H9 (cell line): ENCODE data around the gene AKR7A2. TPM values are rescaled to one million over a fixed set of nuclear protein-coding genes. Genes with fewer than 3 reads are reported as not detected.

Experiments
- DNase-seq: peaks from one replicate; pipeline ENCODE4 v3.0.0-alpha.2; 2017
- H2AFZ ChIP-seq: one replicate; pipeline ENCODE4 v1.6.1; 2013; ENCODE audit warnings: mild to moderate bottlenecking, low read length, control low read depth, moderate library complexity
- H2AK5ac ChIP-seq: 2 replicates; pipeline ENCODE4 v1.6.1; 2013; ENCODE audit warnings: low read length, control low read depth, mixed read lengths; ENCODE audit not compliant: insufficient read length
- H2BK120ac ChIP-seq: one replicate; pipeline ENCODE4 v1.6.1; 2013; ENCODE audit warnings: low read depth, mild to moderate bottlenecking, low read length, control low read depth, inconsistent platforms; ENCODE audit not compliant: poor library complexity, severe bottlenecking
- H2BK12ac ChIP-seq: 2 replicates; pipeline ENCODE4 v1.6.1; 2013; ENCODE audit warnings: low read length, control low read depth, mixed read lengths, low read depth; ENCODE audit not compliant: insufficient read length
- H2BK15ac ChIP-seq: 2 replicates; pipeline ENCODE4 v1.6.1; 2013; ENCODE audit warnings: low read depth, low read length, control low read depth
- H2BK20ac ChIP-seq: one replicate; pipeline ENCODE4 v1.6.1; 2013; ENCODE audit warnings: low read depth, mild to moderate bottlenecking, low read length, control low read depth, inconsistent platforms; ENCODE audit not compliant: poor library complexity, severe bottlenecking
- H2BK5ac ChIP-seq: 2 replicates; pipeline ENCODE4 v1.6.1; 2013; ENCODE audit warnings: low read length, control low read depth, mixed read lengths; ENCODE audit not compliant: insufficient read length
- H3K14ac ChIP-seq: 2 replicates; pipeline ENCODE4 v1.6.1; 2013; ENCODE audit warnings: low read length, control low read depth; ENCODE audit not compliant: insufficient read depth
- H3K18ac ChIP-seq: 2 replicates; pipeline ENCODE4 v1.6.1; 2013; ENCODE audit warnings: low read depth, mild to moderate bottlenecking, mixed read lengths, low read length, control low read depth; ENCODE audit not compliant: insufficient read length
- H3K23ac ChIP-seq: 2 replicates; pipeline ENCODE4 v1.6.1; 2013; ENCODE audit warnings: low read length, control low read depth, mixed read lengths, low read depth; ENCODE audit not compliant: insufficient read length
- H3K23me2 ChIP-seq: 2 replicates; pipeline ENCODE4 v1.6.1; 2013; ENCODE audit warnings: low read depth, mild to moderate bottlenecking, mixed read lengths, low read length, control low read depth; ENCODE audit not compliant: insufficient read length, poor library complexity, severe bottlenecking
- H3K27ac ChIP-seq: 2 replicates; pipeline ENCODE4 v1.5.1; 2013; ENCODE audit warnings: low read length, control low read depth, mixed read lengths, low read depth; ENCODE audit not compliant: insufficient read length
- H3K27me3 ChIP-seq: 2 replicates; pipeline ENCODE4 v1.6.1; 2013; ENCODE audit warnings: low read length, control low read depth, inconsistent platforms; ENCODE audit not compliant: insufficient read depth
- H3K4ac ChIP-seq: 2 replicates; pipeline ENCODE4 v1.6.1; 2013; ENCODE audit warnings: low read depth, mild to moderate bottlenecking, control low read depth, inconsistent platforms, low read length, moderate library complexity
- H3K4me1 ChIP-seq: 2 replicates; pipeline ENCODE4 v1.6.1; 2013; ENCODE audit warnings: low read length, control low read depth, inconsistent platforms; ENCODE audit not compliant: insufficient read depth
- H3K4me2 ChIP-seq: 2 replicates; pipeline ENCODE4 v1.6.1; 2013; ENCODE audit warnings: low read length, control low read depth, mixed read lengths; ENCODE audit not compliant: insufficient read length, insufficient read depth
- H3K56ac ChIP-seq: 2 replicates; pipeline ENCODE4 v1.6.1; 2013; ENCODE audit warnings: low read depth, mild to moderate bottlenecking, mixed read lengths, low read length, control low read depth; ENCODE audit not compliant: insufficient read length
- H3K79me1 ChIP-seq: 2 replicates; pipeline ENCODE4 v1.6.1; 2013; ENCODE audit warnings: low read depth, mild to moderate bottlenecking, moderate library complexity, low read length, control low read depth, inconsistent platforms; ENCODE audit not compliant: insufficient read depth, poor library complexity, severe bottlenecking
- H3K79me2 ChIP-seq: 2 replicates; pipeline ENCODE4 v1.6.1; 2013; ENCODE audit warnings: low read length, control low read depth, inconsistent platforms; ENCODE audit not compliant: insufficient read depth
- H3K9ac ChIP-seq: 2 replicates; pipeline ENCODE4 v1.6.1; 2013; ENCODE audit warnings: low read length, control low read depth, mixed read lengths; ENCODE audit not compliant: insufficient read length; ENCODE audit errors: extremely low read depth
- H3K9me3 ChIP-seq: one replicate; pipeline ENCODE4 v1.6.1; 2013; ENCODE audit warnings: low read depth, low read length, inconsistent platforms; ENCODE audit not compliant: control insufficient read depth
- H3T11ph ChIP-seq: one replicate; pipeline ENCODE4 v1.6.1; 2013; ENCODE audit warnings: mild to moderate bottlenecking, low read length, control low read depth, inconsistent platforms
- H4K20me1 ChIP-seq: one replicate; pipeline ENCODE4 v1.6.1; 2013; ENCODE audit not compliant: control insufficient read depth, insufficient read length, insufficient read depth
- H4K5ac ChIP-seq: 2 replicates; pipeline ENCODE4 v1.6.1; 2013; ENCODE audit warnings: low read depth, mild to moderate bottlenecking, mixed read lengths, low read length, control low read depth; ENCODE audit not compliant: insufficient read length
- H4K8ac ChIP-seq: replicated peaks from 2 replicates; pipeline ENCODE4 v1.6.1; 2013; ENCODE audit warnings: low read length, control low read depth, mixed read lengths, low read depth; ENCODE audit not compliant: insufficient read length
- H4K91ac ChIP-seq: 2 replicates; pipeline ENCODE4 v1.6.1; 2013; ENCODE audit warnings: low read depth, mild to moderate bottlenecking, moderate library complexity, mixed read lengths, low read length, control low read depth; ENCODE audit not compliant: insufficient read length
- H3K27ac Mint-ChIP-seq, 3 experiments: 2 replicates in 2 of 3; 3 replicates in 1 of 3; pipeline ENCODE4 v1.8.0; 2020 to 2021; ENCODE audit warnings: mixed read lengths in 3 of 3, mild to moderate bottlenecking in 1 of 3, moderate library complexity in 1 of 3
- H3K27me3 Mint-ChIP-seq: 2 replicates; pipeline ENCODE4 v1.8.0; 2021; ENCODE audit warnings: low read depth, mild to moderate bottlenecking, moderate library complexity, mixed read lengths
- H3K36me3 Mint-ChIP-seq, 3 experiments: 2 replicates in 2 of 3; 3 replicates in 1 of 3; pipeline ENCODE4 v1.8.0; 2020 to 2021; ENCODE audit warnings: low read depth in 3 of 3, mixed read lengths in 3 of 3; ENCODE audit not compliant: insufficient read depth in 1 of 3
- H3K4me1 Mint-ChIP-seq, 2 experiments: 2 replicates each; pipeline ENCODE4 v1.8.0; 2020; ENCODE audit warnings: mixed read lengths in 2 of 2
- H3K4me3 Mint-ChIP-seq, 2 experiments: 2 replicates in 1 of 2; 3 replicates in 1 of 2; pipeline ENCODE4 v1.8.0; 2020 to 2021; ENCODE audit warnings: mild to moderate bottlenecking in 2 of 2, mixed read lengths in 2 of 2, moderate library complexity in 1 of 2
- H3K9me3 Mint-ChIP-seq, 2 experiments: 2 replicates in 1 of 2; 3 replicates in 1 of 2; pipeline ENCODE4 v1.8.0; 2020; ENCODE audit warnings: mild to moderate bottlenecking in 2 of 2, mixed read lengths in 2 of 2, moderate library complexity in 1 of 2
- CTCF ChIP-seq: fragments of 200-600 bp; sonication (generic); conservative IDR thresholded peaks from 3 replicates; pipeline ENCODE4 v1.8.0; 2021; ENCODE audit warnings: antibody characterized with exemption, mild to moderate bottlenecking
- WGBS: extraction: QIAGEN DNeasy Blood & Tissue Kit; methylation state at CpG from one replicate; pipeline ENCODE4 v1.1.7; 2013; ENCODE audit warnings: missing lambda C conversion rate, low lambda C conversion rate, mixed read lengths; ENCODE audit not compliant: insufficient read length; ENCODE audit errors: extremely low coverage; 5-methylcytosine and 5-hydroxymethylcytosine counted together
- total RNA-seq: library from RNA; stranded (reverse); gene quantifications from 2 replicates; pipeline ENCODE4 v1.2.1, GENCODE V29; 2021

Gene AKR7A2
- total RNA-seq, 1 experiment from 2014 or later = 50.3 TPM

GRCh38 chr1:19325368-19325957 lies 13.5 kb upstream of the AKR7A2 start:
- no CpG with 5 or more reads among the region's 19 CpGs for WGBS
- Histone ChIP-seq H3K56ac (no peak overlapping the region), H3K14ac (no peak overlapping the region), H4K91ac (no peak overlapping the region), H4K20me1 (no peaks in the 10 kb centered on the region), H2BK5ac (no peak overlapping the region), H2BK15ac (no peak overlapping the region), H2BK12ac (no peak overlapping the region), H3K23me2 (no peaks in the 10 kb centered on the region), H3K18ac (no peak overlapping the region), H3K23ac (no peak overlapping the region), H4K8ac (no peak overlapping the region), H3K79me1 (no peaks in the 10 kb centered on the region), H3K27me3 (no peaks in the 10 kb centered on the region), H2AK5ac (no peak overlapping the region), H3K79me2 (no peaks in the 10 kb centered on the region), H2AFZ (no peak overlapping the region), H2BK120ac (no peak overlapping the region), H3K4ac (no peak overlapping the region), H3K9me3 (no peaks in the 10 kb centered on the region), H3T11ph (no peak overlapping the region), H4K5ac (no peak overlapping the region), H3K4me1 (no peaks in the 10 kb centered on the region), H3K27ac (no peak overlapping the region), H3K4me2 (no peak overlapping the region), H2BK20ac (no peak overlapping the region), H3K9ac (no peak overlapping the region)
- H3K36me3 Mint-ChIP-seq = peaks cover 12 to 35% (median 31%) of the 10 kb centered on the region in 3 experiments; a peak in 6 of 7 replicates
- no peak for TF ChIP-seq CTCF
- peak; percentile 17 for DNase-seq
- H3K9me3 Mint-ChIP-seq = no peaks in the 10 kb centered on the region
- no peaks in the 10 kb centered on the region for H3K4me1 Mint-ChIP-seq
- no peak overlapping the region for H3K4me3 Mint-ChIP-seq
- H3K27ac Mint-ChIP-seq = no peak overlapping the region
- no peaks in the 10 kb centered on the region; the same call in 1 of the 2 replicates for H3K27me3 Mint-ChIP-seq
